Kidney epithelial cell (primary cell): Measurements from ENCODE around the gene SLC48A1. TPM values are rescaled to one million over a fixed set of nuclear protein-coding genes. Genes with fewer than 3 reads are reported as not detected.

Experiments used
- DNase-seq: peaks from one replicate; pipeline ENCODE4 v3.0.0-alpha.2; 2010; ENCODE audit warnings: low read depth
- H3K27me3 ChIP-seq: 2 replicates; pipeline ENCODE4 v1.6.0; 2011; ENCODE audit warnings: low read length; ENCODE audit not compliant: control insufficient read depth, insufficient read depth
- H3K36me3 ChIP-seq: 2 replicates; pipeline ENCODE4 v1.5.1; 2011; ENCODE audit warnings: low read length; ENCODE audit not compliant: control insufficient read depth, insufficient read depth
- H3K4me3 ChIP-seq: 2 replicates; pipeline ENCODE4 v1.5.1; 2011; ENCODE audit warnings: low read depth, mild to moderate bottlenecking, control low read depth, low read length
- CTCF ChIP-seq: IDR thresholded peaks from 2 replicates; pipeline ENCODE4 v1.5.1; 2011; ENCODE audit warnings: mild to moderate bottlenecking, moderate library complexity, low read length, control low read depth, inconsistent platforms; ENCODE audit not compliant: insufficient read depth, poor library complexity, severe bottlenecking
- total RNA-seq: library from RNA; depleted of rRNA; stranded (reverse); fragments of >200 nt; gene quantifications from 2 replicates; pipeline ENCODE4 v1.2.3, GENCODE V29; 2015

SLC48A1 gene
- total RNA-seq, 1 donor from 2014 or later: 26.5 TPM

- Histone ChIP-seq H3K4me3 (no peak overlapping the region), H3K36me3 (no peaks in the 10 kb centered on the region), H3K27me3 (peaks cover 2% of the 10 kb centered on the region)
- no peak for TF ChIP-seq CTCF
- no peak for DNase-seq
Measured at GRCh38 chr12:47752552-47752951, 20.5 kb upstream of the SLC48A1 start.

- Histone ChIP-seq H3K4me3 (no peak overlapping the region), H3K27me3 (peaks cover 2% of the 10 kb centered on the region), H3K36me3 (no peaks in the 10 kb centered on the region)
- TF ChIP-seq CTCF: no peak
- DNase-seq: no peak
Measured at GRCh38 chr12:47753021-47754001, 19.7 kb upstream of the SLC48A1 start.

GRCh38 chr12:47754126-47754525 is 18.9 kb upstream of the SLC48A1 start:
- H3K36me3 ChIP-seq: no peaks in the 10 kb centered on the region
- DNase-seq: no peak
- H3K4me3 ChIP-seq: no peak overlapping the region
- no peak for TF ChIP-seq CTCF
- H3K27me3 ChIP-seq: peaks cover 2% of the 10 kb centered on the region

GRCh38 chr12:47754881-47755280 is 18.2 kb upstream of the SLC48A1 start:
- no peak for TF ChIP-seq CTCF
- Histone ChIP-seq H3K36me3 (no peaks in the 10 kb centered on the region), H3K4me3 (no peak overlapping the region), H3K27me3 (no peaks in the 10 kb centered on the region)
- no peak for DNase-seq

- no peak for DNase-seq
- Histone ChIP-seq H3K27me3 (no peaks in the 10 kb centered on the region), H3K36me3 (no peaks in the 10 kb centered on the region), H3K4me3 (no peak overlapping the region)
- TF ChIP-seq CTCF: no peak
Measured at GRCh38 chr12:47755655-47756562, 17.1 kb upstream of the SLC48A1 start.
